ELR (cell line): ENCODE measurements around the gene TRIM49C.
"Not testable (repeated sequence)": the region's sequence is repeated elsewhere in the genome, so short reads cannot be mapped to it uniquely, and the experiment has no call there.

Experiments used
- DNase-seq: peaks from one replicate; pipeline ENCODE4 v3.0.0-alpha.2; 2015; ENCODE audit warnings: low read depth

The TRIM49C gene

GRCh38 chr11:90030806-90031205, at the start of gene TRIM49C:
TSS of gene TRIM49C (plus strand) at chr11:90031106. CDS start at chr11:90035212, 4,106 bp downstream.
- DNase-seq = not testable (repeated sequence)

GRCh38 chr11:90024184-90024583, 6.7 kb upstream of the TRIM49C start:
- not testable (repeated sequence) for DNase-seq

GRCh38 chr11:90051591-90052209, 20.8 kb downstream of the TRIM49C start:
- DNase-seq = not testable (repeated sequence)

GRCh38 chr11:90052311-90052710, 21.4 kb downstream of the TRIM49C start:
- DNase-seq = not testable (repeated sequence)

- not testable (repeated sequence) for DNase-seq
These were observed 22.6 kb downstream of the TRIM49C start for GRCh38 chr11:90053545-90053944.

- DNase-seq = not testable (repeated sequence)
These were observed 54.7 kb downstream of the TRIM49C start, which contains the start of gene UBTFL1 for GRCh38 chr11:90085650-90086049. TSS of gene UBTFL1 (plus strand) at chr11:90085950. CDS start at chr11:90085950, 0 bp downstream.

GRCh38 chr11:90088731-90089130, 57.8 kb downstream of the TRIM49C start:
- DNase-seq = not testable (repeated sequence)
